OCI-LY1 (cell line): ENCODE measurements around the gene TCF23.
"Not testable (repeated sequence)": the region's sequence is repeated elsewhere in the genome, so short reads cannot be mapped to it uniquely, and the experiment has no call there.

ENCODE experiments used
- CTCF ChIP-seq: fragments of 200-600 bp; sonication (generic), shearing (Covaris generic); IDR thresholded peaks from 2 replicates; pipeline ENCODE4 v1.5.1; 2017; ENCODE audit warnings: mild to moderate bottlenecking, antibody characterized with exemption, low read length, moderate library complexity, mixed read lengths
- EZH2 ChIP-seq: fragments of 200-600 bp; sonication (generic), shearing (Covaris generic); IDR thresholded peaks from 2 replicates; pipeline ENCODE4 v1.8.0; 2017; ENCODE audit warnings: borderline replicate concordance, mixed run types, mild to moderate bottlenecking, antibody characterized with exemption, low read length, moderate library complexity, mixed read lengths

GRCh38 chr2:27110603-27111352, 38.0 kb upstream of the TCF23 start:
- TF ChIP-seq CTCF, EZH2: not testable (repeated sequence)
